Psoas muscle (tissue), 8 donors: ENCODE results near the gene COQ9. TPM values are rescaled to one million over a fixed set of nuclear protein-coding genes. Genes with fewer than 3 reads are reported as not detected.

ENCODE experiments used
- ATAC-seq, 4 donors: fragments of 200-7000 bp; cut with Tn5 transposase; one replicate each; pipeline ENCODE4 v1.9.1; 2020; ENCODE audit warnings: moderate library complexity in 3 of 4, mild to moderate bottlenecking in 2 of 4
- DNase-seq, 2 donors: peaks; one replicate each; pipeline ENCODE4 v3.0.0-alpha.2; 2020
- H3K27ac ChIP-seq: fragments of 200-600 bp; one replicate; pipeline ENCODE4 v1.8.0; 2022
- H3K27me3 ChIP-seq, 3 donors: fragments of 200-600 bp in 1 of 3; one replicate each; pipeline versions ENCODE4 v1.6.1 to v1.8.0; 2013 to 2022; ENCODE audit warnings: low read length in 2 of 3, mild to moderate bottlenecking in 2 of 3, moderate library complexity in 1 of 3; ENCODE audit not compliant: insufficient read depth in 3 of 3
- H3K36me3 ChIP-seq, 2 donors: fragments of 200-600 bp in 1 of 2; one replicate each; pipeline versions ENCODE4 v1.6.1 to v1.8.0; 2013 to 2022; ENCODE audit warnings: low read depth in 1 of 2, mild to moderate bottlenecking in 1 of 2, moderate library complexity in 1 of 2; ENCODE audit not compliant: insufficient read depth in 1 of 2
- H3K4me1 ChIP-seq: fragments of 200-600 bp; one replicate; pipeline ENCODE4 v1.8.0; 2022
- H3K4me3 ChIP-seq: fragments of 200-600 bp; one replicate; pipeline ENCODE4 v1.8.0; 2022; ENCODE audit warnings: mild to moderate bottlenecking
- H3K9me3 ChIP-seq: fragments of 200-600 bp; one replicate; pipeline ENCODE4 v1.8.0; 2022
- CTCF ChIP-seq: fragments of 200-600 bp; IDR thresholded peaks from one replicate; pipeline ENCODE4 v1.8.0; 2022; ENCODE audit warnings: antibody characterized with exemption
- WGBS, 3 donors: extraction: QIAGEN DNeasy Blood & Tissue Kit; methylation state at CpG; one replicate each; pipeline versions ENCODE4 v1.1.6 to v1.1.7; 2013; 5-methylcytosine and 5-hydroxymethylcytosine counted together
- intact Hi-C, 2 donors: fragments of 100-400 bp; cut with DNase I; formaldehyde crosslinking; loops; one replicate each; pipeline versions ENCODE4 v1.11.0 to v1.14.2; 2022
- polyA plus RNA-seq, 3 donors: library from polyadenylated mRNA; stranded (reverse); fragments of 200-250 nt; gene quantifications; one replicate each; pipeline ENCODE4 v1.2.3, GENCODE V29; 2013
- total RNA-seq, 4 donors: library from RNA; stranded (reverse); fragmentation: NEBNext Ultra II Directional in 2 of 4; extraction: Animal tissue kit (Norgen Biotek cat#: 25700) in 2 of 4; gene quantifications; one replicate each; pipeline versions ENCODE4 v1.2.1 to v1.2.4, GENCODE V29; 2021 to 2023
- donor health status: healthy with polysubstance abuse.
- donor health status: DM: no; HTN: no; CAD: no; lungs with moderate emphysema.
- donor health status: Bipolar disorder and iron deficiency.
- donor health status: healthy.
- donor health status: DM: yes; HTN: yes; CAD: no.
- donor health status: DM: no; HTN: no; CAD: no.
- donor health status: DM: no; HTN: no; CAD: no.
- donor health status: DM: yes; HTN: yes; CAD: no.

The COQ9 gene
- total and polyA plus RNA-seq, 7 donors = 85.0 to 184 (median 149) TPM

- Histone ChIP-seq H3K4me3 (peak overlapping the region; percentile 81), H3K36me3 (no peaks in the 10 kb centered on the region), H3K27ac (peak overlapping the region; percentile 23), H3K4me1 (peaks cover 14% of the 10 kb centered on the region), H3K9me3 (no peaks in the 10 kb centered on the region), H3K27me3 (no peaks in the 10 kb centered on the region)
- 64 to 75% (median 65%) methylated on average over 14 of the region's 14 CpGs for WGBS, 3 donors
- DNase-seq (no peak), ATAC-seq (no peak)
- intact Hi-C loops = no loop called here
- no peak for TF ChIP-seq CTCF
Measured at GRCh38 chr16:57485091-57485915, 38.0 kb downstream of the COQ9 start.

- peak within 1 kb of the TSS; percentile 23 for H3K27ac ChIP-seq
- peaks cover 14% of the 10 kb centered on the region for H3K4me1 ChIP-seq
- H3K4me3 ChIP-seq = peak within 1 kb of the TSS; percentile 81
- ATAC-seq = peak; percentile 91 to 99 (median 94)
- DNase-seq = peak; percentile 83 to 89
- no peaks in the 10 kb centered on the region for H3K36me3 ChIP-seq
- H3K27me3 ChIP-seq = no peaks in the 10 kb centered on the region
- WGBS, 3 donors = 2 to 9% (median 2%) methylated on average over 27 to 73 of the region's 73 CpGs
- intact Hi-C loops = no loop called here
- no peak for TF ChIP-seq CTCF
- H3K9me3 ChIP-seq = no peaks in the 10 kb centered on the region
Measured at GRCh38 chr16:57485916-57486857, 38.9 kb downstream of the COQ9 start, which contains the start of gene DOK4. Gene DOK4, minus strand, starts transcription at chr16:57486493. Its CDS starts 6,986 bp downstream, at chr16:57479507.

GRCh38 chr16:57486858-57487834 lies 39.9 kb downstream of the COQ9 start:
- Histone ChIP-seq H3K4me3 (peak overlapping the region; percentile 81), H3K9me3 (no peaks in the 10 kb centered on the region), H3K4me1 (peaks cover 14% of the 10 kb centered on the region), H3K27me3 (no peaks in the 10 kb centered on the region), H3K36me3 (no peaks in the 10 kb centered on the region), H3K27ac (no peak overlapping the region)
- intact Hi-C loops = no loop called here
- DNase-seq (peak in 1 of 2 donors; percentile 21), ATAC-seq (no peak)
- 81 to 91% (median 83%) methylated on average over 8 of the region's 8 CpGs for WGBS, 3 donors
- no peak for TF ChIP-seq CTCF

GRCh38 chr16:57489229-57489628 lies 42.0 kb downstream of the COQ9 start:
- WGBS, 3 donors = 93 to 95% (median 94%) methylated on average over 5 of the region's 5 CpGs
- DNase-seq = no peak
- no peak for ATAC-seq

More at GRCh38 chr16:57489229-57489628, 42.0 kb downstream of the COQ9 start:
- Histone ChIP-seq H3K27me3 (no peaks in the 10 kb centered on the region), H3K36me3 (no peaks in the 10 kb centered on the region), H3K4me3 (no peak overlapping the region), H3K27ac (no peak overlapping the region), H3K4me1 (peaks cover 14% of the 10 kb centered on the region), H3K9me3 (no peaks in the 10 kb centered on the region)
- TF ChIP-seq CTCF = no peak
- intact Hi-C loops = no loop called here
